Activated CD8-positive, alpha-beta memory T cell treated with anti-CD3 and anti-CD28 coated beads, Interleukin-2, amount 50 U/mL, for 48 hours (primary cell): Measurements from ENCODE around the gene RNFT1.
"Not testable (repeated sequence)": the region's sequence is repeated elsewhere in the genome, so short reads cannot be mapped to it uniquely, and the experiment has no call there.

Experiments used
- DNase-seq: peaks from one replicate; pipeline ENCODE4 v3.0.0-alpha.2; 2020

The RNFT1 gene

DNA sequence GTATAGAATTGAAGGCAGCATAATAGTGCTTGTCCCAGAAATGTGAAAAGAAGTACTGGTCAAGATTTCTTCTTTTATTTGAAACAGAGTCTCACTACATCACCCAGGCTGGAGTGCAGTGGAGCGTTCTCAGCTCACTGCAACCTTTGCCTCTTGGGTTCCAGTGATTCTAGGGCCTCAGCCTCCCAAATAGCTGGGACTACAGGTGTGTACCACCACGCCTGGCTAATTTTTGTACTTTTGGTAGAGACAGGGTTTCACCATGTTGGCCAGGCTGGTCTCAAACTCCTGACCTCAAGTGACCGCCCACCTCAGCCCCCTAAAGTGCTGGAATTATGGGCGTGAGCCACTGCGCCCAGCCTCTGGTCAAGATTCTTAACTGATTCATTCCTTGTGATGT lies 43.9 kb downstream of the RNFT1 start:
- DNase-seq: not testable (repeated sequence)

- no peak for DNase-seq
Observed at GRCh38 chr17:59916446-59916845, 48.1 kb downstream of the RNFT1 start.

DNA sequence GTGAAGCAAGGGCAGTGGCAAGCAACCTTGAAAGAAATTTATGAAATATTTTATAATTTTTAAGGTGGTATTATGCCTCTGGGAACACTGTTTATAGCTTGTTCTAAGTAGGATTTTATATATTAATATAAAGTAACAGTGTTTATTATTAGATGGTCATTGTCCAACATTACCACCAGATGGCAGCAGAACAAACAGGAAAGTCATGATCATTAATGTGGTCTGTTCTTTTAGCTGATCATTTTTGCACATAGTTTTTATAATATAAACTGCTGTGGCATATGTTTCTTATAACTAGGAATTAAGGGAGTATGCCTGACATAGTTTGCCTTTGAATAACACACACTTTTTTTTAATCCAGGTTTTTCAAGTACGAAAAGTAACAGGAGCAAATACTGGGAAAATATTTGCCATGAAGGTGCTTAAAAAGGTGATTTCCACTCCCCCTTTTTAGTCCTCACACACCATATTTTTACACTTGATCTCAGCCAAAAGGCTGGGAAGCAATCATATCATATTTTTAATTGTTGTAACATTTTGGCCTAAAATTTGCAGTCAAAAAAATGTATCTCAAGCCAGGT lies 50.2 kb downstream of the RNFT1 start:
- no peak for DNase-seq

GRCh38 chr17:59907467-59907866 lies 57.1 kb downstream of the RNFT1 start:
- DNase-seq: no peak

DNA sequence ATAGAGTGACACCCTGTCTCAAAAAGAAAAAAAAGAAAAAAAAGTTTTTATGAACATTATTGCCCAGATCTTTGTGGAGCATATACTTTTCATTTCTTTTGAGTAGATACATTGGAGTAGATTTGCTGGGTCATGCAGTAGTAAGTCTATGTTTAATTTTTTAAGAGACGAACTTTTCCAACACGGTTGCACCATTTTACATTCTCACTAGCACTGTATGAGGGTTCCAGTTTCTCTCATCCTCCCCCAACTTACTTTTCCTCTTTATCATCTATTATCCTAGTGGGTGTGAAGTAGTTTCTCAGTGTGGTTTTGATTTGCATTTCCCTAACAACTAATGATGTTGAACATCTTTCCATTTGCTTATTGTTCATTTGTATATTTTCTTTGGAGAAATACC lies 61.1 kb downstream of the RNFT1 start:
- no peak for DNase-seq
